Astrocyte of the cerebellum (primary cell): Measurements from ENCODE around the gene FANCM.

Experiments
- DNase-seq: peaks from one replicate; pipeline ENCODE4 v3.0.0-alpha.2; 2011; ENCODE audit warnings: low read depth
- H3K4me3 ChIP-seq: 2 replicates; pipeline ENCODE4 v1.5.1; 2011; ENCODE audit warnings: mild to moderate bottlenecking, low read depth, low read length, moderate library complexity
- in situ Hi-C: cut with HindIII; loops from 2 replicates; pipeline ENCODE4 v1.10.0; 2017; ENCODE audit warnings: low sequenced_read_pairs
- TF ChIP-seq, protein P1 (sequence below): IDR thresholded peaks from 2 replicates; pipeline ENCODE4 v1.5.1; 2012; ENCODE audit warnings: low read length, low read depth, moderate library complexity, mild to moderate bottlenecking; ENCODE audit errors: missing control alignments

FANCM gene

GRCh38 chr14:45123271-45123670 is 12.5 kb upstream of the FANCM start:
- DNase-seq = no peak
- no peak overlapping the region for H3K4me3 ChIP-seq
- TF ChIP-seq, protein P1, sequence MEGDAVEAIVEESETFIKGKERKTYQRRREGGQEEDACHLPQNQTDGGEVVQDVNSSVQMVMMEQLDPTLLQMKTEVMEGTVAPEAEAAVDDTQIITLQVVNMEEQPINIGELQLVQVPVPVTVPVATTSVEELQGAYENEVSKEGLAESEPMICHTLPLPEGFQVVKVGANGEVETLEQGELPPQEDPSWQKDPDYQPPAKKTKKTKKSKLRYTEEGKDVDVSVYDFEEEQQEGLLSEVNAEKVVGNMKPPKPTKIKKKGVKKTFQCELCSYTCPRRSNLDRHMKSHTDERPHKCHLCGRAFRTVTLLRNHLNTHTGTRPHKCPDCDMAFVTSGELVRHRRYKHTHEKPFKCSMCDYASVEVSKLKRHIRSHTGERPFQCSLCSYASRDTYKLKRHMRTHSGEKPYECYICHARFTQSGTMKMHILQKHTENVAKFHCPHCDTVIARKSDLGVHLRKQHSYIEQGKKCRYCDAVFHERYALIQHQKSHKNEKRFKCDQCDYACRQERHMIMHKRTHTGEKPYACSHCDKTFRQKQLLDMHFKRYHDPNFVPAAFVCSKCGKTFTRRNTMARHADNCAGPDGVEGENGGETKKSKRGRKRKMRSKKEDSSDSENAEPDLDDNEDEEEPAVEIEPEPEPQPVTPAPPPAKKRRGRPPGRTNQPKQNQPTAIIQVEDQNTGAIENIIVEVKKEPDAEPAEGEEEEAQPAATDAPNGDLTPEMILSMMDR = no peak
- in situ Hi-C loops = no loop called here

DNA sequence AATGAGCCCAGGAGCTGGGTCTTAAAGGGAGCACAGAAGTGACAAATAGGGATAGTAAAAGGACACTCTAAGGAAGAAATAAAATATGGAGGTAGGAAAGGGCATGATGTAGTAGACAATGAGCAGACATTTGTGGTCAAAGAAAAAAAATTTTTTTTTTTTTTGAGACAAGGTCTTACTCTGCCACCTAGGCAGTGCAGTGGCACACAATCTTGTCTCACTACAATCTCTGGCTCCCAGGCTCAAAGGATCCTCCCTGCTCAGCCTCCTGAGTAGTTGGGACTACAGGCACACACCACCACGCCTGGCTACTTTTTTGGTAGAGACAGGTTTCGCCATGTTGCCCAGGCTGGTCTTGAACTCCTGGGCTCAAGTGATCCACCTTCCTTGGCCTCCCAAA is 10.0 kb upstream of the FANCM start:
- TF ChIP-seq, protein P1 = no peak

DNA sequence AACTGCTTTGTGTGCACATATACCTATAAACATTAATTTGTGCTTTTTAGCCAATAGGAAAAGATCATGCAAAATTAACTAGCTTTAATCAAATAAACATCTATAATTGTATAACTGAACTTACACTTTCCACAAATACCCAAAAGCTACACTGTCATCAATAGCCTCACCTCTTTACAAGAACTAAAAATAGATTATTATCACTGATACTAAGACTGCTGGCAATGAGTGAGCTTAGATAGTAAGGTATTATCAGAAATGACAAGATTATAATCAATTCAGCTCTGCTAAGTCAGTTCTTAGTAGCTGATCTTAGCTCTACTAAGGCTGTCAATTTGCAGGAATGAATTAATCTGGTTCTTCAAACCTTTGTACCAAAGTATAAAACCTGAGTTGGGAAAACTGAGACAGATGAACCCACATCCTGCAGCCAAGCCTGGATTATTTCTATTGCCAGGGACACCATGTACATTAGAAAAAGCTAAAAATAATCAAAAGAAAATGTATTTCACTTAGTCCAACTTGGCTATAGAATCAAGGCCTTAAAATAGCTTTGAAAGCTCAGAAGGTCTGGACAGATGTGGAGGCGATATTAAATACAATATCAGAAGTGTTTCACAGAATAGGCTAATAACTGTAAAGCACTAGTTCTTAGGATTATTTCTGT is 6.6 kb upstream of the FANCM start:
- no peak for DNase-seq
- H3K4me3 ChIP-seq = no peak overlapping the region
- TF ChIP-seq, protein P1 = no peak
- in situ Hi-C loops = loop anchor here (25.0 kb wide), 1 partner anchor 167 kb away; the partner anchor contains the start of genes KLHL28 and TOGARAM1

More for the DNA sequence above, 10.0 kb upstream of the FANCM start:
- H3K4me3 ChIP-seq = no peak overlapping the region
- DNase-seq = no peak
- in situ Hi-C loops = loop anchor here (25.0 kb wide), 1 partner anchor 163 kb away; the partner anchor contains the start of genes KLHL28 and TOGARAM1

DNA sequence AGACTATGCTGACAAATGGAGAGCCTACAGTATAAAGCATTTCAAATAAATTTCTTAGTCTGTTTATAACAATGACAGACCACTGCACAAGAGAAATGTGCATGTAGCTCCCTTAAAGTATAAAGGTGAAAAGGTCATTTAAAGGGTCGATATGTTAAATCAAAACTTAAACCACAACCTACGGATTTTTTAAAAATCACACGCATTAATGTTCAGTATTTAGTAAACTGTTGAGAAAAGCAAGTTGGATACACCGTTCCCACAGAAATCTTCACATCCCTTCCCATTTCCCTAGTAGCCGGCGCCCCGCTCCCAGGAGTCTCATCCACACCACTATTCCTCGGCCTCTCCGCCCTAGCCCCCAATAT is 2.1 kb upstream of the FANCM start:
- TF ChIP-seq, protein P1 = no peak
- in situ Hi-C loops = loop anchor here (25.0 kb wide), 1 partner anchor 171 kb away; the partner anchor contains the start of genes KLHL28 and TOGARAM1
- no peak for DNase-seq
- H3K4me3 ChIP-seq = peak overlapping the region; percentile 79

- in situ Hi-C loops = loop anchor here (25.0 kb wide), 1 partner anchor 172 kb away; the partner anchor contains the start of genes KLHL28 and TOGARAM1
- TF ChIP-seq, protein P1 = peak; percentile 18
- peak within 1 kb of the TSS; percentile 79 for H3K4me3 ChIP-seq
- peak; percentile 97 for DNase-seq
Measured at GRCh38 chr14:45134051-45134958, 1.4 kb upstream of the FANCM start, which contains the start of gene FKBP3. FKBP3 (minus strand) TSS chr14:45134481; CDS start chr14:45134456, 25 bp downstream.

GRCh38 chr14:45135156-45135555 is 574 bp upstream of the FANCM start:
- H3K4me3 ChIP-seq = peak overlapping the region; percentile 79
- TF ChIP-seq, protein P1 = no peak
- peak; percentile 18 for DNase-seq
- in situ Hi-C loops = loop anchor here (25.0 kb wide), 1 partner anchor 173 kb away; the partner anchor contains the start of genes KLHL28 and TOGARAM1
